ENCODE data around the gene JPH4.

GRCh38 chr14:23544511-23545447 lies 33.8 kb downstream of the JPH4 start:
- TF ChIP-seq CTCF (IDR thresholded peaks at IDR 0.05; ENCODE audit: poor library complexity), result no peak
- TF ChIP-seq EZH2 (IDR thresholded peaks at IDR 0.05; ENCODE audit: borderline replicate concordance), result no peak
